A204.1 (cell line): ENCODE measurements around the gene TMPRSS13.

Experiments used
- FAIRE-seq: peaks from 2 replicates; lab custom pipeline; 2012; peaks lifted over from hg19 to GRCh38; lab: Jason Lieb, UNC

TMPRSS13 gene

DNA sequence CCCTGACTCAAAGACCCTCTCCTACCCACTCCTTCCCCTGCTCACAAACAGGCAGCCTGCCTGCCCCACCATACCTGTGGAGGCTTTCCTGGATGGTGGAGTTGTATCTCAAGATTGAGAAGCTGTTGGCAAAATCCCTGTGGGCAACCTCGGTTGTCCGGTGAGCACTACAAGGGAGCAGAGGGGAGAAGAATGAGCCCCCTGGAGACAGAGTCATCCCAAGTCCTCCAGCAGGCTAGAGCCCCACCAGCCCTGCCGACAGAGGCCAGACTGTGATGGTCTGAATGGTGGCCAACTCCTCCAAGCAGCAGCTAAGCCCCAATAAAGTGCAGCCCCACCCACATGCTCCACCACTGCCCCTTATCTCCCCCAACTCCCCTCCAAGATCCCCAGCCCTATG, 17.5 kb downstream of the TMPRSS13 start:
- no peak for FAIRE-seq

DNA sequence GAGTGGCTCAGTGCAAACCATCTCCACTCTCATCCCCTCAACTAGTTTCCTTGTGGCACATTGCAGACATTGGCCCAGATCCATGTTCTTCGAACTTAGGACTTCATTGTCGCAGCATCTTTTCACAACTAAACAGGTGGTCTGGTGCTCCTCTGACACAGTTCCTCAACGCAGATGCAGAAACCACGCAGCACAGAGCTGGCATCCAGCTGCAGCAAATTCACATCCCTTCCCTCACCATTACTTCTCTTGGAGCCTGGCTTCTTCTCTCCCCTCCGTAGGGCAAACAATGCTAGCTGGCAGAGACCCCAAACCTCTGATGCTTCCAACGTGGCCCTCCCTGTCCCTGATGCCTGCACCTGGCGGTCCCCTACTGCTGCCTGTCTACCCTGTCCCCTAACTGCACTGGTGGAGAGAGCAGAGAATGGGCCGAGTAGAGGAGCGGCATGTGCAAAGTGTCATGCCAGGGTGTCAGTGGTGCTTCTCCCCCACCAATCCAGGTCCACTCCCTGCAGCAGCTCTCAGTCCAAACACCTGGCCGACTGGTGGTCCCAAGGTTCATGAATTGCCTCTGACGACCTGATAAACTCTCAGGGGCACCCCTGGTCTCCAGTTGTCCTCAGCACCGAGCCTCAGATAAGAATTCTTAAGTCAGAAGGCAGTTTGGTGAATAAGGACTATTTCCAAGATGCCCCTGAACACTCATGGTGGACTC, 18.1 kb downstream of the TMPRSS13 start:
- no peak for FAIRE-seq

GRCh38 chr11:117910525-117910924, 18.7 kb downstream of the TMPRSS13 start:
- no peak for FAIRE-seq

DNA sequence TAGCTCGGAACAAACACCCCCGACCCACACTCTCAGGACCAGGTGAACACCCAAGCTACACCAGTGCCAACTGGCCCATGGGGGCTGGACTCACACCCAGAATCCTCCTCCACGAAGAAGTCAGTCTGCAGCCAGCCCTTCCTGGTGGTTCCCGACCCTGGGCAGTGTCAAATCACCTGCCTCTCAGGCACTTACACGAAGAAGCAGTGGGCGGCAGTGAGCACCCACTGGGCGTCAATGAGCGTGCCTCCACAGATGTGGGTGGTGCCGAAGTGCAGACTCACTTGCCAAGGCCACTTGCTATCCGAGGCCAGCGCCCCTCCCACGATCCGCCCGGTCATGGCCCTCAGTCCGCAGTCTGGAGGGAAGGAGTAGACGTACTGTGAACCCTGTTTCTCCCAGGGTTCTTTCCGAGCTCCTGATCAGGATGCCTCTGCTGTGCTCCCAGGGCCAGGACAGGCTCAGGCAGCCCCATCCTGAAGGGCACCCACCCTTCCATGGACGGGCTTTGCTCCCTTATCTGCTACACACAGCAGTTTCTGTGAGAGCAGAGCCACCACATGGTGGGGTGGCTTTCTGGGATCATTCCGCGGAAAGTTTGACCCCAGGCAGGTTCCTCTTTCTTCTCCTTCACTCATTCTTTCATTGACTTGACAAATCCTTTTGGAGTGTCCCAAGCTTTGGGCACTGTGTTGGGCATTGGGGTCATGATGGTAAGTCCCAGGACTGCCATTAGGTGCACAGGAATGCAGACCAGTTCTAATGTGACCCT, 19.4 kb downstream of the TMPRSS13 start:
- FAIRE-seq: no peak

- FAIRE-seq: no peak
Observed at GRCh38 chr11:117908959-117909610, 20.1 kb downstream of the TMPRSS13 start.

DNA sequence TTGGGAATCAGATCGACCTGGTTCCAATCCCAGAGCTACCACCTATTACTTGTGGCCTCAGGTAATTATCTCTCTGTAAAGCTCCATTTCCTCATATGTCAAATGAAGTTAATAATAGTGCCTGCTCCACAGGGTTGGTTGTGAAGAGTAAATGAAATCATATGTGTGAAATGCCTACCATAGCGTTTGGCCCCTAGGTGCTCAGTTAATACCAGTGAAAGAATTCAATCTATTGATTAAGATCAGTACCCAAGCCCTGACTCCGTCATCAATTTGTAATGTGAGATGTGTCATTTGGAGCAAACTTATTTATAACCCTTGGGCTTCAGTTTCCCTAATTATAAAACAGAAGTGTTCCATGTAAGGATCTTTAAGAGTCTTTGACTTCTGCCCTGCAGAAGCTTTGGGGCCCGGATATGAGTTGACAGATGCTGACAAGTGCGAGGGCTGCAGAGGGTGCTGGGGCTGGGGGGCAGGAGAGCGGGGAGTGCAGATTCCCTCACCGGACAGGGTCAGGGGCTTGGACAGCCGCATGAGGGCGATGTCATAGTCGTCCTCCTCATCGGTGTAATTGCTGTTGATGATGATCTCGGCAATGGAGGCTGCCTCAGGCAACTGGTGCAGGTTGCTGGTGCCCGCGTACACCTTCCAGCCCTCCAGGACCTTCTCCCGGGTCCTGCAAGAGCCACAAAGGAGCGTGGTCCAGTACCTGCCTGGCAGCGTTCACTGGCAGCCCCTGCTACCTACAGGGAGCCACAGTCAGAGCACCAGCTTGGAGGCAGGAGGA, 20.9 kb downstream of the TMPRSS13 start:
- no peak for FAIRE-seq

DNA sequence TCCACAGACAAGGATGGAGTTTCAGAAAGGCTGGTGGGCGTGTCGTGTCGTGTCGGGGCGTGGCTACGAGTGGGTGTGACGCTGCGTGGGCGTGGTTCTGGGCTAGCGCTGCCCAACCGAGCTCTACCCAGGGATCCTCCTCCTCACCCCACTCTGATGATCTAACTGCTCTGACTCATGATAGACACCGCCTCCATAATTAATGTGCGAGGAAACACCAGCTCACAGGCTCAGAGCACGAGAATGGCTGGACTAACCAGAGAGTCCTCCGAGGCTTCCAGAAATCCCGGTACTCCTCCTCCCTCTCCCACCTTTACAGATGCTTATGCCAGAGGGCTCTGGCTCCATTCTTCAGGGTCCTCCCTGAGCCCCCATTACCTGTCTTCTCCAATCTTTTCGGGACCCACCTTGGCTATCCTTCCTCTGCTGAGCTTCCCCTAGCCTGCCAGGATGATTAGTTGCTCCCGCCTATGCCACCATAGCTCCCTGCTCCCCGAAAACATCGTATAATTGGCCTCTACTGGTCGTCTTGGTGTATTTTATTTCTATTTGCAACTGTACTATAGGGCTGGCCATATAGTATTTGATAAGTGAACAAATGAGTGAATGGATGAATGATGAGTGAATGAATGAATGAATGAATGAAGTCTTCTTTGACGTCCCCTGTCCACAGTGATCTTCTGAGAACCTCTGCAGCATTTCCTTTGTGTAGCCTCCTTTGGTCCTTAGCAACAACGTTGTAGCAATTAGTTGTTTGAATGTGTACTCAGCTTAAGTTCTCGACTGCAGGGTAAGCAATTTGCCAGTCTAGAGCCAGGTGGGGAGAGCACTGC, 21.7 kb downstream of the TMPRSS13 start:
- no peak for FAIRE-seq

GRCh38 chr11:117906710-117907109, 22.5 kb downstream of the TMPRSS13 start:
- no peak for FAIRE-seq

DNA sequence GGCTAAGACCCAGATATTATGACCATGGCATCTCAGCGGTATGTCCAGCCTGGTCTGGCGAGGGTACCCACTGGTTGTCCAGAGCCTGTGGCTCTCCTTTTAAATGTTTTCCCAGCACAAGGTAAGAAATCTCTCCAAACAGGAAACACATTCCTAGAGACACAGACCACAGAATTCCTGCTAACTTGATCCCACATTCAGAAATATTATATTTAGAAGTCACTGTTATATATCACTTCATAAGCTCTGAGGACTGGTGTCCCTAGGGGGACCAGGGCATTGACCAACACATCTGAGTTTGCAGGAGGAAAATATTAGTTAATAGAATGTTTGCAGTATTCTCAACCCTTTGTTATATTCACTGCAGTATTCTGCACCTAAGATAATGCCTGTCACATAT, 23.1 kb downstream of the TMPRSS13 start:
- FAIRE-seq: no peak

- no peak for FAIRE-seq
Observed at GRCh38 chr11:117905524-117905923, 23.7 kb downstream of the TMPRSS13 start.

DNA sequence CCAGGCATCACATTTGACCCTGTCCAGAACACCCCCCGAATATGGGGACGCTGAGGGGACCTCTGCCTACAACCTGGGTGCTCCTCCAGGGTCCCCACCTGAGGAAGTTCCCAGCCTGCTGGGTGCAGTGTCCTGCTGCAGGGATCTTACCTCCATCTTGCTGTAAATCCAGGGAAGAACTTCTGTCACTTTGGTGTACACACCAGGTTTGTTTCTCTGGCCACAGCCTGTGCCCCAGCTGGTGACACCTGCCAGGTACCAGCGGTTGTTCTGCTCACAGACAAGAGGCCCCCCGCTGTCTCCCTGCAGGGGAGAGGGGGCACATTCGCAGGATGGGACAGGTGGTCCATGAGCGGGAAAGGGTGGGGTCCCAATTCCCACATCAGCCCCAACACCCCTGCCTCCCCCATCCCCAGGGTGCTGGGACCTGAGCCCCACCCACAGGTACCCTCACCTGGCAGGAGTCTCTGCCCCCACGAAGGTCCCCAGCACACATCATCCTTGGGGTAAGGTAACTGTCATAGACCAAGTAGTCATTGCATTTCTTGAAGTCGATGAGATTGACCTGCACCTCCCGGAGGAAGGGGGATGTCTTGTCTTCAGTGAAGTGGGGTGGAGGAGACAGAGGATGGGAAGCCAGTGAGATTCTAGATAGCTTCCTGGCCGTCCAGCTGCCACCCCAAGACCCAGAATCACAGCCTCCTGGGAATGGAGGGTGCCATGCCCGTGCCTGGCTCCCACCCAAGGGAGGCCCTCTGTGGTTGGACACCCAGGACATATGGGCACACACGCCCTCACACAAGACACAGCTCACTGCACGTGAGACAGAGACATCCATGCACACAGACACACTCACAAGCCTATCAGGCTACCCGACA, 25.5 kb downstream of the TMPRSS13 start:
- no peak for FAIRE-seq

GRCh38 chr11:117902001-117902845, 27.0 kb downstream of the TMPRSS13 start:
- FAIRE-seq: no peak

- no peak for FAIRE-seq
Observed at GRCh38 chr11:117901601-117902000, 27.6 kb downstream of the TMPRSS13 start.

GRCh38 chr11:117900720-117901440, 28.3 kb downstream of the TMPRSS13 start:
- no peak for FAIRE-seq

DNA sequence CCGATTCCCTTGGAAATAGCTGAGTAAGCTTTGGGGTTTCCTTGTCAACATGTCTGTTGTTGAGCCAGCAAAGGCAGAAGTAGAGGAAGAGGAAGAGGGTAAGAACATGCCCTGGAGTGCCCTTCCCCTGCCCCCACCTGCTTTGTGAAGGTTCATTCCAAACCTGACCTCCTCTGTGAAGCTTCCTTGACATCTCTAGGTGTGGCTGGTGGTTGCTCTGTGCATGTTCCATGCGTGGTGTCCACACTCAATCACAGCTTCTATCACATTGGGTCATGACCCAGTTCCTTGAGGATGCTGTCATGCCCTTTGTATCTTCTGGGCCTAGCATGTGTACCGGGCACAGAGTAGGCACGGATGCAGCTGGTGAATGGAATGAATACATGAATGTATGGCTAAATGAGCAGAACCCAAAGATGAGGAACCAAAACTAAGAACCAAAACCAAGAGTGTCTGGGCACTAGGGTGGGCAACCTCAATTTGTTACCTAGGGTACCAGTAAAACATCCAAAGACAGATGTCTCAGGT, 29.0 kb downstream of the TMPRSS13 start:
- FAIRE-seq: no peak

- no peak for FAIRE-seq
Observed at GRCh38 chr11:117898059-117898458, 31.1 kb downstream of the TMPRSS13 start.

- FAIRE-seq: no peak
Observed at GRCh38 chr11:117892651-117893050, 36.6 kb downstream of the TMPRSS13 start.

- FAIRE-seq: no peak
Observed at GRCh38 chr11:117891362-117891761, 37.8 kb downstream of the TMPRSS13 start.

DNA sequence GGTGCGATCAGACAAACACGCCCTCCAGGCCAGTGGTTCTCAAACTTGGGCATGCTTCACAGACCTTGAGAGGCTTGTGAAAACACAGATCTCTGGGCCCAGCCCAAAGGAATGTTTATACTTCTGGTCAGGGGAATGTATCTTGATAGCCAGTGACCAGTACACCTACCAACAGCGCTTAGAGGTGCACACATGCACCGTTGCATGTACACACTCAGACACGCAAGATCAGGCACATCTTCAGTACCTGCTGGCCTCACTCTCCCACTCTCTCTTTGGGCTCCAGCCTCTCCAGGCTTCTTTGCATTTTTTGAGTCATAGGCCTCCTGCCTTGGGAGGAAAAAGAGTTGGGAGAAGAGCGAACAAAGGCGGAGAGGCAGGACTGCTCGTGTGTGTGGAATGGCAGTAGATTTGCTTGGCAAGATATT, 41.0 kb downstream of the TMPRSS13 start:
- FAIRE-seq: no peak
